KMS-11 (cell line): ENCODE data around the gene CAMTA1.

Experiments used
- H2AFZ ChIP-seq: fragments of 200-600 bp; sonication (generic); 2 replicates; pipeline ENCODE4 v1.6.1; 2016; ENCODE audit warnings: antibody characterized with exemption, mixed run types, low read depth
- H3K27ac ChIP-seq: fragments of 200-600 bp; sonication (generic); 2 replicates; pipeline ENCODE4 v1.6.1; 2016; ENCODE audit warnings: mild to moderate bottlenecking, mixed run types
- H3K27me3 ChIP-seq: fragments of 200-600 bp; sonication (generic); 2 replicates; pipeline ENCODE4 v1.6.1; 2017; ENCODE audit warnings: mild to moderate bottlenecking, low read depth, mixed run types, moderate library complexity; ENCODE audit not compliant: insufficient read depth
- H3K36me3 ChIP-seq: fragments of 200-600 bp; sonication (generic); 2 replicates; pipeline ENCODE4 v1.6.1; 2017; ENCODE audit warnings: mild to moderate bottlenecking, mixed run types; ENCODE audit not compliant: insufficient read depth
- H3K4me1 ChIP-seq: fragments of 200-600 bp; sonication (generic); 2 replicates; pipeline ENCODE4 v1.6.1; 2016; ENCODE audit warnings: mild to moderate bottlenecking, low read depth, mixed run types; ENCODE audit not compliant: poor library complexity, severe bottlenecking
- H3K4me2 ChIP-seq: fragments of 200-600 bp; sonication (generic); 2 replicates; pipeline ENCODE4 v1.7.0; 2016; ENCODE audit warnings: mild to moderate bottlenecking, mixed run types
- H3K4me3 ChIP-seq: fragments of 200-600 bp; sonication (generic); IDR thresholded peaks from 2 replicates; pipeline ENCODE4 v1.6.1; 2017; ENCODE audit warnings: low read depth, low read length, mixed read lengths; ENCODE audit not compliant: insufficient read depth
- H3K79me2 ChIP-seq: fragments of 200-600 bp; sonication (generic); 2 replicates; pipeline ENCODE4 v1.6.1; 2016; ENCODE audit warnings: low read depth, mixed run types; ENCODE audit not compliant: insufficient read depth
- H3K9ac ChIP-seq: fragments of 200-600 bp; sonication (generic); 2 replicates; pipeline ENCODE4 v1.6.1; 2016; ENCODE audit warnings: mild to moderate bottlenecking, mixed run types
- H4K20me1 ChIP-seq: fragments of 200-600 bp; sonication (generic); 2 replicates; pipeline ENCODE4 v1.6.1; 2016; ENCODE audit warnings: mild to moderate bottlenecking, mixed run types; ENCODE audit not compliant: insufficient read depth
- CTCF ChIP-seq: fragments of 200-600 bp; sonication (generic); conservative IDR thresholded peaks from 2 replicates; pipeline ENCODE4 v1.6.1; 2017; ENCODE audit warnings: low read depth, mild to moderate bottlenecking, antibody characterized with exemption, low read length, moderate library complexity, mixed read lengths

CAMTA1 gene

GRCh38 chr1:7487766-7488474, 702.7 kb downstream of the CAMTA1 start:
- Histone ChIP-seq H3K27me3 (peaks cover 18% of the 10 kb centered on the region), H3K79me2 (no peaks in the 10 kb centered on the region), H3K4me2 (no peak overlapping the region), H3K4me1 (no peaks in the 10 kb centered on the region), H3K27ac (no peak overlapping the region), H3K36me3 (no peaks in the 10 kb centered on the region), H4K20me1 (no peaks in the 10 kb centered on the region), H2AFZ (no peak overlapping the region), H3K9ac (no peak overlapping the region), H3K4me3 (no peak overlapping the region)
- no peak for TF ChIP-seq CTCF

DNA sequence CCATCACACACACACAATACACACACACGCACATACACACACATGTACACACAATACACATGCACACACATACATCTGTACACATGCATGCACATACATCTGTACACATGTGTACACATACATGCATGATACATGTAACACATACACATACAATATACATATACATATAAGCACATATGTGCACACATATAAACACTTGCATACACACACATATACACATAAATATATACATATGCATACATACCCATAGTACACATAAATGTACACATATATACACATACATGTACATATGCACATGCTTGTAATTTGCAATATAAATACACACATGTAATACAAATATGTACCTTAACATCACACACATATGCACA, 703.2 kb downstream of the CAMTA1 start:
- no peaks in the 10 kb centered on the region for H3K36me3 ChIP-seq
- no peak overlapping the region for H3K9ac ChIP-seq
- no peak overlapping the region for H3K4me3 ChIP-seq
- no peak overlapping the region for H2AFZ ChIP-seq
- peaks cover 13% of the 10 kb centered on the region; the same call in 1 of the 2 replicates for H3K27me3 ChIP-seq
- H3K27ac ChIP-seq = no peak overlapping the region
- no peak for TF ChIP-seq CTCF
- no peaks in the 10 kb centered on the region for H3K79me2 ChIP-seq
- no peaks in the 10 kb centered on the region for H3K4me1 ChIP-seq
- no peaks in the 10 kb centered on the region for H4K20me1 ChIP-seq
- H3K4me2 ChIP-seq = no peak overlapping the region

DNA sequence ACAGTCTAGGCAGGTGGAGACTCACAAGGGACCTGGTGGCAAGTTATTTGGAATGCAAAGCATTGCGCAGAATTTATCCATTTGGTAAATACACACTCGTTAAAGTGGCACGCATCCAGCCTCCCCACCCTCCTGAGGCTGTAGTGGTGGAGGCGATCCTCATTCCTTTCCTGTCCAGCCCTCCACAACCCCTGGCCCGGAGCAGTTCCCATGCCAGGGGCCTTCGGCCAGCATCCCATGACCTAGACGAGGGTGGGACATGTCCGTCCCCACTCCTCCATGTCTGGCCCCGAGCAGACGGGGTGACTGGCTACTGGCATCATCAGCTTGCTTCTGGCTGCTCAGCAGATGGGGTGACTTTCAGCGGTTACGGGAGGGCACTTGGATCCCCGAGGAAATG, 704.3 kb downstream of the CAMTA1 start:
- Histone ChIP-seq H3K9ac (no peak overlapping the region), H3K4me3 (no peak overlapping the region), H4K20me1 (no peaks in the 10 kb centered on the region), H3K27me3 (peaks cover 17% of the 10 kb centered on the region; the same call in 1 of the 2 replicates), H3K79me2 (no peaks in the 10 kb centered on the region), H3K4me1 (no peaks in the 10 kb centered on the region), H3K4me2 (no peak overlapping the region), H3K27ac (no peak overlapping the region), H2AFZ (no peak overlapping the region), H3K36me3 (no peaks in the 10 kb centered on the region)
- no peak for TF ChIP-seq CTCF

- H3K27ac ChIP-seq = no peak overlapping the region
- H4K20me1 ChIP-seq = no peaks in the 10 kb centered on the region
- TF ChIP-seq CTCF = no peak
- peaks cover 24% of the 10 kb centered on the region; the same call in 1 of the 2 replicates for H3K27me3 ChIP-seq
- no peak overlapping the region for H3K4me2 ChIP-seq
- H3K4me1 ChIP-seq = no peaks in the 10 kb centered on the region
- no peak overlapping the region for H3K4me3 ChIP-seq
- no peak overlapping the region for H3K9ac ChIP-seq
- H2AFZ ChIP-seq = no peak overlapping the region
- H3K79me2 ChIP-seq = no peaks in the 10 kb centered on the region
- H3K36me3 ChIP-seq = no peaks in the 10 kb centered on the region
These were observed 705.3 kb downstream of the CAMTA1 start for GRCh38 chr1:7490576-7490975.
